RKO (cell line): ENCODE results near the gene HIVEP3.

ENCODE experiments used
- DNase-seq: peaks from one replicate; pipeline ENCODE4 v3.0.0-alpha.2; 2016; ENCODE audit warnings: low spot score

HIVEP3 gene

GRCh38 chr1:41870076-41870562 lies 48.6 kb downstream of the HIVEP3 start:
- DNase-seq = peak; percentile 41

GRCh38 chr1:41868241-41868998 lies 50.3 kb downstream of the HIVEP3 start:
- DNase-seq = no peak

- DNase-seq = no peak
These were observed 52.4 kb downstream of the HIVEP3 start for GRCh38 chr1:41866285-41866684.

- no peak for DNase-seq
These were observed 54.2 kb downstream of the HIVEP3 start for GRCh38 chr1:41864471-41865040.

GRCh38 chr1:41863718-41864117 lies 55.0 kb downstream of the HIVEP3 start:
- no peak for DNase-seq

GRCh38 chr1:41862384-41863221 lies 56.1 kb downstream of the HIVEP3 start:
- peak; percentile 14 for DNase-seq

GRCh38 chr1:41861535-41862383 lies 57.0 kb downstream of the HIVEP3 start:
- DNase-seq = no peak

GRCh38 chr1:41860771-41861170 lies 58.0 kb downstream of the HIVEP3 start:
- no peak for DNase-seq

- DNase-seq = no peak
These were observed 58.5 kb downstream of the HIVEP3 start for GRCh38 chr1:41860214-41860613.

GRCh38 chr1:41859686-41860085 lies 59.0 kb downstream of the HIVEP3 start:
- DNase-seq = no peak

GRCh38 chr1:41856944-41857285 lies 61.8 kb downstream of the HIVEP3 start:
- no peak for DNase-seq

- no peak for DNase-seq
These were observed 62.4 kb downstream of the HIVEP3 start for GRCh38 chr1:41856151-41856943.

- no peak for DNase-seq
These were observed 63.0 kb downstream of the HIVEP3 start for GRCh38 chr1:41855713-41856112.

GRCh38 chr1:41853907-41854306 lies 64.8 kb downstream of the HIVEP3 start:
- no peak for DNase-seq

GRCh38 chr1:41852091-41852490 lies 66.6 kb downstream of the HIVEP3 start:
- no peak for DNase-seq

- DNase-seq = no peak
These were observed 67.1 kb downstream of the HIVEP3 start for GRCh38 chr1:41851589-41851988.

- no peak for DNase-seq
These were observed 68.7 kb downstream of the HIVEP3 start for GRCh38 chr1:41850029-41850428.

GRCh38 chr1:41849211-41849759 lies 69.4 kb downstream of the HIVEP3 start:
- DNase-seq = no peak

- no peak for DNase-seq
These were observed 70.3 kb downstream of the HIVEP3 start for GRCh38 chr1:41848216-41848952.

- no peak for DNase-seq
These were observed 71.0 kb downstream of the HIVEP3 start for GRCh38 chr1:41847733-41848132.
